ENCODE results near the gene RPS6KA2.

The RPS6KA2 gene

GRCh38 chr6:166459272-166459671 is 167.8 kb downstream of the RPS6KA2 start:
- in situ Hi-C loops (cut with MboI; ENCODE audit: low sequenced_read_pairs): no loop called here

GRCh38 chr6:166456395-166457156 is 170.5 kb downstream of the RPS6KA2 start:
- in situ Hi-C loops (cut with MboI; ENCODE audit: low sequenced_read_pairs): no loop called here

GRCh38 chr6:166454692-166455515 is 172.1 kb downstream of the RPS6KA2 start:
- in situ Hi-C loops (cut with MboI; ENCODE audit: low sequenced_read_pairs): no loop called here

GRCh38 chr6:166453651-166454050 is 173.4 kb downstream of the RPS6KA2 start:
- in situ Hi-C loops (cut with MboI; ENCODE audit: low sequenced_read_pairs): no loop called here

GRCh38 chr6:166450167-166450873 is 176.7 kb downstream of the RPS6KA2 start:
- in situ Hi-C loops (cut with MboI; ENCODE audit: low sequenced_read_pairs): no loop called here

- in situ Hi-C loops (cut with MboI; ENCODE audit: low sequenced_read_pairs): no loop called here
Measured at GRCh38 chr6:166449641-166450040, 177.4 kb downstream of the RPS6KA2 start.

GRCh38 chr6:166449036-166449435 is 178.0 kb downstream of the RPS6KA2 start:
- in situ Hi-C loops (cut with MboI; ENCODE audit: low sequenced_read_pairs): no loop called here

GRCh38 chr6:166448432-166448831 is 178.6 kb downstream of the RPS6KA2 start:
- in situ Hi-C loops (cut with MboI; ENCODE audit: low sequenced_read_pairs): no loop called here

GRCh38 chr6:166446567-166447065 is 180.4 kb downstream of the RPS6KA2 start:
- in situ Hi-C loops (cut with MboI; ENCODE audit: low sequenced_read_pairs): no loop called here

- in situ Hi-C loops (cut with MboI; ENCODE audit: low sequenced_read_pairs): no loop called here
Measured at GRCh38 chr6:166446146-166446545, 180.9 kb downstream of the RPS6KA2 start.

GRCh38 chr6:166444446-166444845 is 182.6 kb downstream of the RPS6KA2 start:
- in situ Hi-C loops (cut with MboI; ENCODE audit: low sequenced_read_pairs): no loop called here

- in situ Hi-C loops (cut with MboI; ENCODE audit: low sequenced_read_pairs): no loop called here
Measured at GRCh38 chr6:166443166-166443565, 183.9 kb downstream of the RPS6KA2 start.

- in situ Hi-C loops (cut with MboI; ENCODE audit: low sequenced_read_pairs): no loop called here
Measured at GRCh38 chr6:166442131-166442685, 184.8 kb downstream of the RPS6KA2 start.

- in situ Hi-C loops (cut with MboI; ENCODE audit: low sequenced_read_pairs): no loop called here
Measured at GRCh38 chr6:166441325-166442078, 185.5 kb downstream of the RPS6KA2 start.

GRCh38 chr6:166440729-166441128 is 186.3 kb downstream of the RPS6KA2 start:
- in situ Hi-C loops (cut with MboI; ENCODE audit: low sequenced_read_pairs): no loop called here

- in situ Hi-C loops (cut with MboI; ENCODE audit: low sequenced_read_pairs): no loop called here
Measured at GRCh38 chr6:166440106-166440505, 186.9 kb downstream of the RPS6KA2 start.

- in situ Hi-C loops (cut with MboI; ENCODE audit: low sequenced_read_pairs): no loop called here
Measured at GRCh38 chr6:166439366-166440091, 187.5 kb downstream of the RPS6KA2 start.

GRCh38 chr6:166438211-166438861 is 188.7 kb downstream of the RPS6KA2 start:
- in situ Hi-C loops (cut with MboI; ENCODE audit: low sequenced_read_pairs): no loop called here

GRCh38 chr6:166437661-166438060 is 189.4 kb downstream of the RPS6KA2 start:
- in situ Hi-C loops (cut with MboI; ENCODE audit: low sequenced_read_pairs): no loop called here

Measured in hTERT RPE-1 (cell line).